ENCODE data around the gene GHDC.
"Not testable (repeated sequence)": the region's sequence is repeated elsewhere in the genome, so short reads cannot be mapped to it uniquely, and the experiment has no call there.

GHDC gene

DNA sequence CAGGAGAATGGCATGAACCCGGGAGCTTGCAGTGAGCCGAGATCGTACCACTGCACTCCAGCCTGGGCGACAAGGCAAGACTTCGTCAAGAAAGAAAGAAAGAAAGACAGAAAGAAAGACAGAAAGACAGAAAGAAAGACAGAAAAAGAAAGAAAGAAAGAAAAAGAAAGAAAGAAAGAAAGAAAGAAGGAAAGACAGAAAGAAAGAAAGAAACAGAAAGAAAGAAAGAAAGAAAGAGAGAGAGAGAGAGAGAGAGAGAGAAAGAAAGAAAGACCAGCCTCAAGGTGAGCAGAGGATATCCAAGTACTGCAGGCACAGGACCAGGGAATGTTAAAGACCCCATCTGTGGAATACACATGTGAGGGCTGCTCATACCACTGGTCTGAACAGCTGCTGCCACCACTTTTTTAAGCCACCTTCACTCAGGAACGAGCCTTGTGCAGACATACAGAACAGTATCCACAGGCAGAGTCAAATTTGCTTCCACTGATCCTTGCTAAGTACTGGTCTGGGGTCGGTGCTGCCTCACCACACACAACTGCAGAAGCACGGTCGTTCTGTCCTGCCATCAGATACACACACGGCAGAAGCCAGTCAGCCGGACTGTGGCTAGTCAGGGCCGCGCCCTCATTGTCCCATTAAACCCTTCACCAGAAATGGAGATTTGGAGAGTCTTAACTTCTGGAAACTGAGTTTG is 47.2 kb downstream of the GHDC start:
- no peak for DNase-seq

DNA sequence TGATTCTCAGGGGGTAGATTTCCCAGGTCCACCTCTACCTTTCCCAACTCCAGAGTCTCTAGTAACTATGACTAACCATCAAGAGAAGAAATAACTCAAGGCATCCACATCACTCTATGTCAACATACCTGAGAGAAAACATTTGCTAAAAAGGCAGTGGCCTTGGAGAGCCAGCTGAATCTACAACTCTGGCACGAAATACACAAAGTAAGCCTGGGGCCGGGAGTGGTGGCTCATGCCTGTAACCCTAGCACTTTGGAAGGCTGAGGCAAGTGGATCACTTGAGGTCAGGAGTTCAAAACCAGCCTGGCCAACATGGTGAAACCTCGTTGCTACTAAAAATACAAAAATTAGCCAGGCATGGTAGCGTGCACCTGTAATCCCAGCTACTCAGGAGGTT is 51.2 kb downstream of the GHDC start:
- DNase-seq, result not testable (repeated sequence)

DNA sequence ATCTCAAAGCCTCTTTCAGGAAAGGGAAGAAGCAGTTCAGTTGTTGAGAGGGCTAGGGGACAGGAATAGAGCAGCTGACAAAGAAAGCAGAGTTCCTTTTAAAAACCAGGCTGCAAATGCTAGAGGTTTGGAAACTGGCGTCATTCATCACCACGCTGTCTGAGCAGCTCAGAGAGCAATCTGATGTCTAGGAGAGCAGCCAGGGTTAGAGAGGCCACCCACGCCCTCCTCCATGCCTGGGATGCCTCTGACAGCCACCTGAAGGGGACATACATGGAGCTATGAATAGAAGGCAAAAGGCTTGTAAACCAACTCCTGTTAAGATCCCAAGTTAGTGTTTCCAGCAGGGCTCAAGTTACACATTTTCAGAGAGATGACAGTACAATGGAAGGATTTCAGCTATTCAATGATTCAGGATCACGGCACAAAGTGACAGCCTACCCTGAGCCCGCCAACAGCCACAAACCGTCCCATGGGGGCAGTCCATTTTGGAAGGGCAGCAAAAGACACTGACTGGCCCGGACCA is 51.9 kb downstream of the GHDC start:
- DNase-seq, result no peak

DNA sequence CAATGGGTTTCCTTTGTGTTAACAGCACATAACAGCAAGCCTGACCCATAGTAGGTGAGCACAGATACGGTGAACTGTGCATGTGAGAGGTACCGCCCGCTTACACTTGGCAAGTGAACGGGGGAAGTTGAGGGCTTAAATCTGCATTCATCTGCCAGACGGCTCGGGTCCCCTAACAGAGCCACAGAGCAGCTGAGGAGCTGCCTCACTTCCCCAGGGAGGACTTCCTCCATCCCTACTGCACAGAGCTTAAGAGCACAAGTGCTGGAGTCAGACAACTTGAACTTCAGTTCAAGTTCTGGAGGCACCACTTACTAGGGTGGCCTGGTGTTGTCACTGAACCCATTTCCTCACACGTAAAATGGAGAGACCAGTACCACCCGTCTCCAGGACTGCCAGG is 52.9 kb downstream of the GHDC start:
- no peak for DNase-seq

DNA sequence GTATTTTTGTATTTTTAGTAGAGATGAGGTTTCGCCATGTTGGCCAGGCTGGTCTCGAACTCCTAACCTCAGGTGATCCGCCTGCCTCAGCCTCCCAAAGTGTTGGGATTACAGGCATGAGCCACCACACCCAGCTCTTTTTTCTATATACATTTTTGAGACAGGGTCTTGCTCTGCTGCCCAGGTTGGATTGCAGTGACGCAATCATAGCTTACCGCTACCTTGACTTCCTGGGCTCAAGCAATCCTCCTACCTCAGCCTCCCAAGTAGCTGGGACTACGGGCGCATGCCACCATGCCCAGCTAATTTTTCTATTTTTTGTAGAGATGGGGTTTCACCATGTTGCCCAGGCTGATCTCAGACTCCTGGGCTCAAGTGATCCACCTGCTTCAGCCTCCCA is 53.6 kb downstream of the GHDC start:
- DNase-seq, result not testable (repeated sequence)
